Measurements from ENCODE around the gene UQCC3.
"Not testable (repeated sequence)": the region's sequence is repeated elsewhere in the genome, so short reads cannot be mapped to it uniquely, and the experiment has no call there.

UQCC3 gene, protein sequence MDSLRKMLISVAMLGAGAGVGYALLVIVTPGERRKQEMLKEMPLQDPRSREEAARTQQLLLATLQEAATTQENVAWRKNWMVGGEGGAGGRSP

DNA sequence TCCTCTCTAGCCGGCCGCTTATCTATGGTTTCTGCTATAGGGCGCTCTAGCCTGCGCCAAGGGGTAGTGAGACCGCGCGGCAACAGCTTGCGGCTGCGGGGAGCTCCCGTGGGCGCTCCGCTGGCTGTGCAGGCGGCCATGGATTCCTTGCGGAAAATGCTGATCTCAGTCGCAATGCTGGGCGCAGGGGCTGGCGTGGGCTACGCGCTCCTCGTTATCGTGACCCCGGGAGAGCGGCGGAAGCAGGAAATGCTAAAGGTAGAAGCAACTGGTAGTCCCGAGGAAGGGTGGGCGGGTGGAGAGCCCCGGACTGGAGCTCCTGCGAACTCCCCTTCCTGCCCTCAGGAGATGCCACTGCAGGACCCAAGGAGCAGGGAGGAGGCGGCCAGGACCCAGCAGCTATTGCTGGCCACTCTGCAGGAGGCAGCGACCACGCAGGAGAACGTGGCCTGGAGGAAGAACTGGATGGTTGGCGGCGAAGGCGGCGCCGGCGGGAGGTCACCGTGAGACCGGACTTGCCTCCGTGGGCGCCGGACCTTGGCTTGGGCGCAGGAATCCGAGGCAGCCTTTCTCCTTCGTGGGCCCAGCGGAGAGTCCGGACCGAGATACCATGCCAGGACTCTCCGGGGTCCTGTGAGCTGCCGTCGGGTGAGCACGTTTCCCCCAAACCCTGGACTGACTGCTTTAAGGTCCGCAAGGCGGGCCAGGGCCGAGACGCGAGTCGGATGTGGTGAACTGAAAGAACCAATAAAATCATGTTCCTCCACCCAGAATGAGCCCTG is at the start of gene UQCC3, which contains the start of gene LBHD1:
TSS of gene UQCC3 (plus strand) at position 66 of the 782 bp plus-strand sequence. CDS start at position 139, 73 bp downstream.
TSS of gene LBHD1 (minus strand) at position 660 of the 782 bp plus-strand sequence. CDS start 2,236 bp downstream, outside the sequence.
- peak; percentile 67 to 86 (median 69) for DNase-seq (ENCODE audit: low read depth in 2 of 3, low spot score in 1 of 3)

DNA sequence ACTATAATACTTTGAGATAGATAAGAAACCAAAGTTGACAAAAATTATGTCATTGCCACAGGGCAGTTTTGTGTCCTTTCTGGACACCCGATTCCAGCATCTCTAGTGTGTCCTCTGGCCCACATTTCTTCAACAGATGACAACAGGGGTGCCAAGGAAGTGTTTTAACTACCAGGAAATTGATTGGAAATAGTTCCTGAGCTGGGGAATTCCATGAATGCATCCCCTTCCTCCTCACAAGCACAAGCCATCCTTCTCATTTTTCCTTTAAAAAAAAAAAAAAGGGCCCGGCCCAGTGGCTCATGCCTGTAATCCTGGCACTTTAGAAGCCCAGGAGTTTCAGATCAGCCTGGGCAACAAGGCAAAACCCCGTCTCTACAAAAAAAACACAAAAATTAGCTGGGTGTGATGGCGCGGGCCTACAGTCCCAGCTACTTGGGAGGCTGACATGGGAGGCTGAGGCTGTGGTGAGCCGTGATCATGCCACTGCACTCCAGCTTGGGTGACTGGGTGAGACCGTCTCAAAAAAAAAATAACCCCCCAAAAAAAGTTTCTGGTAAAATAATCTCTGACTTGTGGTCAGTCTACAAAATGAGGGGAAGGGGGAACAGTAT is 48.9 kb upstream of the UQCC3 start:
- DNase-seq (ENCODE audit: low read depth in 2 of 3, low spot score in 1 of 3), result no peak

DNA sequence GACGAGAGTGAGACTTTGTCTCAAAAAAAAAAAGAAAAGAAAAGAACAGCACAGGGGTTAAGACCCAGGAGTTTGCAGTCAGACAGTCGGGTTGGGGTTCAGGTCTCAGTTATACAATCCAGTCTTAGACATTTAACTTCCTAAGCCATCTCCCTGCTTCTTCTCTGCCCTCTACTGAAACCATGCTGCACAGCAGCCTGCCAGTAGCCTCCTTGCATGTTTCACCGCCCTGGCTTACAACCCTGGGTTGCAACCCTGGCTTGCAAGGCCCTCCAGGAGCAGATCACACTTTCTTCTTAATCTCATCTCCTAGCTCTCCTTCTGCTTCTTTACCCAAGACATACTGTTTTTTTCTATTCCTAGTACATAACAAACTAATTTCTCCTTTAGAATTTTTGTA is 43.8 kb upstream of the UQCC3 start:
- DNase-seq (ENCODE audit: low read depth in 2 of 3, low spot score in 1 of 3), result no peak

DNA sequence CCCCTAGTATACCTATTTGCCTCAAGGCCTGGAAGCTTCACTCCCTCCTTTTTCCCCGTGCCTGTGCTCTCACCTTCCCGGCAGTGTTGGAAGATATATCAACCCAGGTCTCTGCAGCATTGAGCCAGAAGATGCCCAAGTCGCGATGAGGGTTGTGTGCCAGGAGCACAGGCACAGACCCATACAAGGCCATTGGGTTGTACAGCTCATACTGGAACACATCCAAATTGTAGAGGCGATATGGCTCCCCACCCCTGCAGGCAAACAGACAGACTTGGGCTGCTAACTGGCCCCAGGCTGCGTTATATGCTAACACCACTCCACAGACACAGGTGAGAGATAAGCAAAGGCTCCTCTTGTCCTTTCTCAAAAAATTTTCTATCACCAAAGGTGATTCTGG is 39.0 kb upstream of the UQCC3 start:
- no peak for DNase-seq (ENCODE audit: low read depth in 2 of 3, low spot score in 1 of 3)

DNA sequence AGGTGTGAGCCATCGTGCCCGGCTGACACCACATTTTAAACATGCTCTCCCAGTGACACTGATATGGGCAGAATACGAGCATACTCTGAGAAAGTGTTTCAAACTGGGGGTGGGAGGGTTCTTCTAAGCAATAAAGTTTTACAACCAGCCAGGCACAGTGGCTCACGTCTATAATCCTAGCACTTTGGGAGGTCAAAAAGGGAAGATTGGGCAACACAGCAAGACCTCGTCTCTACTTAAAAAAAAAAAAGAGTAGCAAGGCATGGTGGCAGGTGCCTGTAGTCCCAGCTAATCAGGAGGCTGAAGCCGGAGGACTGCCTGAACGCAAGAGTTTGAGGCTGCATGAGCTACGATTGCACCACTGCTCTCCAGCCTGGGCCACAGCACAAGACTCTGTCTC is 27.3 kb upstream of the UQCC3 start:
- DNase-seq (ENCODE audit: low read depth in 2 of 3, low spot score in 1 of 3), result no peak

DNA sequence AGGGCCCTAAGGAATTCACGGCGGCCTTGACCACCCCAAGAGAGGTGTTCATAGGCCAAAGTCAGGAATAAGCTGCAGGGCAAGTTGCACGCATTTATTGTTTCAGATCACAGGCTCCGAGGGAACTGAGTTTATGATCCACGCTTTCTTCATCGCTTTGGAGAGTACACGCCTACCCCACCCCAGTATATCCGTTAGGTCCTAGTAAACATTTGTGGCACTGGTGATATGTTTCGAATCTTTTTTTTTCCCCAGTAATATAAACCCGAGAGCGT is 25.9 kb upstream of the UQCC3 start:
- DNase-seq (ENCODE audit: low read depth in 2 of 3, low spot score in 1 of 3), result no peak

DNA sequence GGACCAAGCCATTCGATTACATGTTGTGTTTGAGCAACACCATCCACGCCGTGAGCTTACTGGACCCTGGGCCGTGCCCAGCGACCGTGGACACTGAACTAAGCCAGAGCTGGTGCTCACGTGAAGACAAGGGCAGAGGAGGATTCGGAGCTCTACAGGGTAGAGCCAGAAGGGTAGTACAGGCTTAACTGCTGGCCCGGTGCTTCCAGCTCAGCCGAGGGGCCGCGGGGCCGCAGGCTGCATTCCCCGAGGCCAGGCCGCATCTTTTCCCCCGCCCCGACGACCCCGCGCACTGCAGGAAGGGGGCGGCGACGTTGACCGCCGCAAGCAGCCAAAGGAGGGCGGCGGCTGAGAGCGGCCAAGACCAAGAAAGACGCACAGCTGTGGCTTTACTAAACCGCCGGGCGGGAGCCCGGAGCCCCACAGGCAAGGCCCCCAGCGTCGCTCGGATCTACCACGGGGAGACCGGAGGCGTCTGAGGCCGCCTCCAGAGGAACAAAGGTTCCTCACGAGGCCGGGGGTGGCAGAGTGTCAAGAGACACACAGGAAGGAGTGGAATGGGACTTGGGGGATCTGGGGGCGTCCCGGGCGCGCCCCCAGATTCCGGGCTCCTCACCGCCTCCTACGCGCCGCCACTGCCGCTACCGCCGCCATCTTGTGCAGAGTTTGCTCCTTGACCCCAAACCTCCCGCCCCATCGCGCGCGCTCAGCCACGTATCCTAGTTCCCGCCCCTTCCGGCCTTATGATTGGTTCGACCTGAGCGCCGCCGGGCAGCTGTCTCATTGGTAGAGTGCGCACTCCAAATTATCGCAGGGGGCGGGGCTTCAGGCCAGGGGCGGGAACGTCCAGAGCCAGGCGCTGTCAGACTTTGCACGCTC is 25.3 kb upstream of the UQCC3 start, which contains the start of gene GANAB:
TSS of gene GANAB (minus strand) at position 668 of the 879 bp plus-strand sequence. CDS start at position 654, 14 bp downstream.
- DNase-seq (ENCODE audit: low read depth in 2 of 3, low spot score in 1 of 3), result peak; percentile 99 to 100 (median 99)

DNA sequence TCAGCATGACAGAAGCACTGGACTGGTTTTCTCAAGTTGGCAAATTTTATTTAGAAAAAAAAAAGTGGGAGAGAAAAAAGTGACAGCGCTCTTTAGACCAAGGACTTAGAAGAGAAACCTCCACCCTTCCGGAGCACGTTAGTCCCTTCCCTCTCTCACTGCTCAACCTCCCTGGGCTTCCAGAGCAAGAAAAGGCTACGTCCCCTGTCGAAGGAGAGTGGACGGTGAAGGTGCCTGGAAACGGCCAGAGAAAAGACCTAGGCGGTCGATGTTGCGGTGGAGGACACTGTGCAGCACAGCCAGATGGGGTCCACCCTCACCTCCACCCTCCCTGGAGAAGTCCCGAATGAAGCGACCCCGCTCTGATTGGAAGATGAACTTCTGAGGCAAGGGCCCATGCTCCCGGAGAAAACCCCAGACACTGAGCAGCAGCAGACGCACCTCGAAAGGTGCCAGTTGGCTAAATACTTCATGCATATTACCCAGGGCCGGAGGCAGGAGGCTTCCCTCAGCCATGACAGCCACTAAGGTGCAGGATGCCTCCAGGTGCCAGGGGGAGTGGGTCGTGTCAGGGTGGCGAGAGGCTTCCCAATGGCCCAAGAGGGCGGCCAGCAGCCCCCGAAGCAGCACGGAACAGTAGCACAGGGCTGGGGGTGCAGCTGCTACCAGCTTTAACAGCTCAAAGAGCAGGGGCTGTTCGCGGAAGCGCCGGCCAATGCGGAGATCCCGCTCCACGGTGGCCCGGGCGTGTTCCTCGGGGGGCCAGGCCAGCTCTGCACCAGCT is 24.5 kb upstream of the UQCC3 start:
- no peak for DNase-seq (ENCODE audit: low read depth in 2 of 3, low spot score in 1 of 3)

DNA sequence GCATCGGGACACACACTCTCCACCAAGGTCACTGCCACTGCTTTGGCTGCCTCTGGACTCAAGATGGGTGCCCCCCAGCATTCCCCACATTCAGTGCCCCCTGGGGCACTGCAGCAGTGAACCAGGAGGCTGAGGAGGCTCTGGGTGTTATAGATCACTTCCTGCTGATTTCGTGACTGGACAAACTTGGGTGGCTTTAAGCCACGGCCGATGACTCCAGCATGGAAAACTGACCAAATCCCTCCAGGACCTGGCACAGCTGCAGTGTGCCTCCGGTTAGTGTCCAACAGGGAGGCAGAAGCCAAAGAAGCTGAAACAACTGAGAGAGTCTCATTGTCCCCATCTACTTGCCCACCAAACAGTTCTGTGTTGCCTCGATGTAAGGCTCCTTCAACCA is 23.9 kb upstream of the UQCC3 start:
- no peak for DNase-seq (ENCODE audit: low read depth in 2 of 3, low spot score in 1 of 3)

DNA sequence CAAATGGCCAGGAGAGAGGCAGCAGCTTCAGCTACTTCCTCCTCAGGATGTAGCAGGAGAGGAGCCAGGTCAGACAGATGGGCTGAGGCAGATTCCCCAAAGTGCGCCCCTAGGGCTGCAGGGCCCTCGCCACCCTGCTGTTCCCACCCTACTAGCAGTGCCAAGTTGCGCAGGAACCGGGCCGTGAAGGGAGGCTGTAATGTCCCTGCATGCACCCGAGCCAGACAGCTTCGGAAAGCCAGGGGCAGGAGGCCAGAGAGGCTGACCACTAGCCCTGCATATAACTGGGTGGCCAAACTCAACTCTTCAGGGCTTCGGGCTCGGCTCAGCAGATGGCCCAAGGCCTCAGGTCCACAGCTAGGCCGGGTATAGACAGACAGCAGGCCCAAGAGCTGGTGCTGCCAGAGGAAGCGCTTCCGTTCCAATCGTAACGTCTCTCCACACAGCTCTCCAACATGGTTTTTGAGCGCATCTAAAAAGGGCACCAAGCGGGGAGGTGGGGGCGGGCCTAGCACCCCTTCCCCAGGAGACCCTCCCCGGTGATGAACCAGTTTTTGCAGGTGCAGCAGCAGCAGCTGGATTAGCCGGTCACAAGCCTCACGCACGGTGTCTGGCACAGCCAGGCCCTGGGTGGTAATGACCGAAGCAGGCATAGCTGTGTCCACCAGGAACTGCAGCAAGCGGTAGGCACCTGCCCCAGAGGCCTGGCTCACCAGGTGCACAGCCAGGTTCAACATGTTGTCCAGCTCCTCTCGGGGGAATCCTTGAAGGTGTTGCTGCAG is 23.1 kb upstream of the UQCC3 start:
- DNase-seq (ENCODE audit: low read depth in 2 of 3, low spot score in 1 of 3), result no peak

DNA sequence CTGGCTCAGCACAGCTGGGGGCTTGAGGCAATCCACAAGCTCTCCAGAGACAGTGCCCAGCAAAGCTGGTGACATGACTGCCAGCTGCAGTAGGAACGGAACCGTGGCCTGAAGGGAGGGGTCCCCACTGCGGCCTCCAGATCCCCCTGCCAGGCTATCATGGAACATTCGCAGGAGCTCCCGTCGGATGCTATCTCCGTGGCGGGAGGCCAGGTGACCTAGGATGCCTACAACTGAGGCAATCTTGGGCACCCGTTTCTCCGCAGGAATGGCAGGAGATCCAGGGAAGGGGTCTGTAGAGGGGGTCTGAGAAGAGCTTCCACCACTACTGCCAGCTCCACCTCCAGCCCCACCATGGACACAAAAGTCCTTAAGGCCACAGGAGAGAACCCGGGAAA is 22.5 kb upstream of the UQCC3 start:
- DNase-seq (ENCODE audit: low read depth in 2 of 3, low spot score in 1 of 3), result no peak

DNA sequence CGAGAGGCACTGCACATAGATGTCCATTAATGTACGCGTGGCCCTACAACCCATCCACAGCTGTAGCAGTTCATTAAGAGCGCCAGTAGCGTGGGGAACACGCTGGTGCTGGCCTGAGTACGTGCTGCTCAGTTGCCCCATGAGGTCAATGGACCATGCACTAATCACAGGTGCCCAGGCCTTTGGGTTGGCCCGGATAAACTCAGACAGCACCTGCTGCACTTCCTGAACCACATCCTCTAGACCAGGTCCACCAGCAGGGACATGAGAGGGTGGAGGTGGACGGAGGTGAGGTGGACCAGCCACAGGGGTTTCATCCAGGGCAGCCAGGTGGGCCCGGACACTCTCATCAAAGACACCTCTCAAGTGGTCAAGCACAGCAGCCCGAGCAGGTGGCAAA is 22.0 kb upstream of the UQCC3 start:
- DNase-seq (ENCODE audit: low read depth in 2 of 3, low spot score in 1 of 3), result no peak

DNA sequence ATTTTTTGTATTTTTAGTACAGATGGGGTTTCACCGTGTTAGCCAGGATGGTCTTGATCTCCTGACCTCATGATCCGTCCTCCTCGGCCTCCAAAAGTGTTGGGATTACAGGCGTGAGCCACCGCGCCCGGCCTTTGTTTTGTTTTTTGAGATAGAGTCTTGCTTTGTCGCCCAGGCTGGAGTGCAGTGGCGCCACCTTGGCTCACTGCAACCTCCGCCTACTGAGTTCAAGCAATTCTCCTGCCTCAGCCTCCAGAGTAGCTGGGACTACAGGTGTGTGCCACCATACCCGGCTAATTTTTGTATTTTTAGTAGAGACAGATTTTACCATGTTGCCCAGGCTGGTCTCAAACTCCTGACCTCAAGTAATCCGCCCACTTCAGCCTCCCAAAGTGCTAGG is 21.2 kb upstream of the UQCC3 start:
- not testable (repeated sequence) for DNase-seq (ENCODE audit: low read depth in 2 of 3, low spot score in 1 of 3)

DNA sequence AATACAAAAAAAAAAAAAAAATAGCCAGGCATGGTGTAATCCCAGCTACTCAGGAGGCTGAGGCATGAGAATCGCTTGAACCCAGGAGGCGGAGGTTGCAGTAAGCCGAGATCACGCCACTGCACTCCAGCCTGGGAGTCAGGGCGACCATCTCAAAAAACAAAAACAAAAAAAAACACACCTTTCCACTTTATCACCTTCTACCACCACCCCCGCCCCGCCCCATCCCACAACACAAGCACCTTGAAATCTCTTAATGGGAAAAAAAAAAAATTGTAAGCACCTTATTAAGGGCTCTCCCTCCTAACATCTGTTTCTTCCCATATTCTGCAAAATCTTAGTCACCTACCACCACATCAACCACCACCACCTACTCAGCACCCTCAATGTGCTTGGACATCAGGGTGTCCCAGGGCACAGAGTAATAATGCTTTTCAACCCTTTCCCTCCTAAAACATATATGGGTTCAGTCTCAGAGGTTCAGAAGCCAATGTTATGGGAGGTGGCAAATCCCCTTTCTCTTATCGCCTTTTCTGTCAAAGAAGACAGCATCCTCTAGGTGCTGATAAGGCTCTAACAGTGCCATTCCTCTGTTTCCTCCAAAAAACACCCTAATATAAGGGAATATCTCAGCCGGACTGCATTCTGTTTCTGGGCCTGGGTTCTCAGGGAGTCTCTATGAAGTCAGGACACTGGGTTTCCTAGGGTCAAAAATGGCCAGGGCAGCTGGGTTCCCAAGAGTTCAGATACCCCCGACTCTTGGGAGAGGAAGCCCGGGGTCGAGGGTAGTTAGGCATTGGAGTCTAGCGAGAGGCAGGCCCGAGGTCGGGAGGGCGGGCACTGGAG is 19.1 kb upstream of the UQCC3 start:
- no peak for DNase-seq (ENCODE audit: low read depth in 2 of 3, low spot score in 1 of 3)

DNA sequence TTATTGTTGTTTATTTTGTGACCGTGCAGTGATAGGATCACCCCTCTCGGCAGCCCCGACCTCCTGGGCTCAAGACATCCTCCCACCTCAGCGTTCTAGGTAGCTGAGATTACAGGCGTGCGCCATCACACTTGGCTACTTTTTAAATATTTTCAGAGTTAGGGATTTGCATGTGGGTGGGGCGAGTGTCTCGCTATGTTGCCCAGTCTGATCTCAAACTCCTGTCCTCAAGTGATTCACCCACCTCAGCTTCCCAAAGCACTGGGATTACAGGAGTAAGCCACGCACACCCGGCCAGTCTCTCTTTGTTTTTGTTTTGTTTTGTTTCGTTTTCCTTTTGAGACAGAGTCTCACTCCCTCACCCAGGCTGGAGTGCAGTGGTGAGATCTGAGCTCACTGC is 17.2 kb upstream of the UQCC3 start:
- DNase-seq (ENCODE audit: low read depth in 2 of 3, low spot score in 1 of 3), result no peak

DNA sequence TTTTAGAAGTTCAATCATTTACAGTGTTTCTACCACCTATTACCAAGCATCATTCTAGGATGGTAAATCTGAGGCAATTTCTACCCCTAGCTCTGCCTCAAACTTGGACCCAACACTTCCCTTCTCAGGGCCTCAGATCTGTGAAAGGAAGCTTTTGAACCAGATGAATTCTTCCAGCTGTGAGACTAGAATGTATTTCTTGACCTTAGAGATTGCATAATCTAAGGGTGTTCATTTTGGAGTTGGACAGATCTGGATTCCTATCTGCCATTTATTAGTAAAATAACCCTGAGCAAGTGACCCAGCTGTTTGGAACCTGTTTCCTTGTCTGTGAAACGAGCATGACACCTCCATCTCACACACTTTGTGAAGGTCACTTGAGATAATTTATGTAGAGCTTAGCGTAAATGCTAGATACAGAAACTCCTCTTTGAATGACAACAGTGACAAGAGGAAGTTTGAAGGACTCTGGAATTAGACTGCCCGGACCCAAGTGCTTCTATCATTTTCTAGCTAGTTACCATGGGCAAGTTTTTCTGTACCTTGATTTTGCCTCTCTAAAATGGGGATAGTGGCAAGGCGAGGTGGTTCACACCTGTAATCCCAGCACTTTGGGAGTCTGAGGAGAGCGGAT is 14.6 kb upstream of the UQCC3 start:
- no peak for DNase-seq (ENCODE audit: low read depth in 2 of 3, low spot score in 1 of 3)

DNA sequence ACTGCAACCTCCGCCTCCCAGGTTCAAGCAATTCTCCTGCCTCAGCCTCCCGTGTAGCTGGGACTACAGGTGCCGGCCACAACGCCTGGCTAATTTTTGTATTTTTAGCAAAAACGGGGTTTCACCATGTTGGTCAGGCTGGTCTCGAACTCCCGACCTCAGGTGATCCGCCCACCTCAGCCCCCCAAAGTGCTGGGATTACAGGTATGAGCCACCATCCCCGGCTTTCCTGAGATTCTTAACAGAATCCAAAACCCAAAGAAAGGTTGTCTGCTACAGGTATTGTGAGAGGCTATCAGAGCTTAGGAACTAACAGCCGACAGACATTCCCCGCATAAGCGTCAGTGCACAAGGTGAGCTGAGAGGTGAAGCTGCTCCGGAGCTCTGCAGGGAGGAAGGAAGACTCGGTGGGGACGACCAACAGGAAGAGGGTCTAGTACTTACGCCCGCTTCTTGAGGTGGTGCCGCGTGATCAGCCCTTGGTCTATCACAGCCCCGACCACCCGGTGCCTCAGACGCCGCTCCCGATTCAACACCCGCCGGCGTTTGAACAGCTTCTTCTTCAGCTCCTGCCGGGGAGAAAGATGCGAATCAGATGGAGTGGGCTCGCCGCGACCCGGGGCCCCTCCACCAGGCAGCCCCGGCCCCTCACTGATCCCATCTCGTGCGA is 6.9 kb upstream of the UQCC3 start:
- peak in 1 of 3 donors; percentile 40 for DNase-seq (ENCODE audit: low read depth in 2 of 3, low spot score in 1 of 3)

DNA sequence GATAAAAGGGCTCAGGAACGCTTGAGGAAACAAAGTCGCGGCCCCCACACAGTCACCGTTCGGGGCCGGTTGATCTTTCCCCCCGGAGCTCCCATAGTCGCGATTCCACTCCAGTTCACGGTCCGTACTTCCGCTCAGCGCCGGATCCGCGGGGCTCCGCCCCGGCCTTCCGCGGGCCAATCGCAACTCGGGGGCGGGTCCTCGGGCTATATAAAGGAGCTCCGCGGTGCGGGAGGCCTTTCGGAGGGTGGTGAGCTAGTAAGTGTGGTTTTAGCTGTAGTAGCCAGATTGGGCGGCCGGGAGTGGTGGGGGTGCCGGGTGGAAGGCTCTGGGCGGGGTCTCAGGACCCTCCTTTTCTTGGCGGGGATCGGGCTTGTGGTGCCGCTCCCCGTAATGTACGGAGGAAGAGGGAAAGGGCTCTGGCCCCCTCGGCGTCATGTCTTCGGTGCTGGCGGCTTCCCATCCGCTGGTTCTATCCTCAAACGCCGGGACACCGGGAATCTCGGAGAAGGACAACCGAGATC is 6.3 kb upstream of the UQCC3 start, which contains the start of the genes C11orf98 and CSKMT:
TSS of gene C11orf98 (minus strand) at position 136 of the 524 bp plus-strand sequence. CDS start at position 95, 41 bp downstream.
TSS of gene CSKMT (plus strand) at position 238 of the 524 bp plus-strand sequence. CDS start 568 bp downstream, outside the sequence.
- DNase-seq (ENCODE audit: low read depth in 2 of 3, low spot score in 1 of 3), result peak; percentile 94 to 98 (median 95)

All from stimulated activated CD4-positive, alpha-beta T cell treated with anti-CD3 and anti-CD28 coated beads, Interleukin-12 subunit alpha, Interleukin-12 subunit beta, amount 100 ng/mL, for 48 hours (primary cell).